ENCODE data around the gene BMP2K. TPM values are rescaled to one million over a fixed set of nuclear protein-coding genes. Genes with fewer than 3 reads are reported as not detected.
"Not testable (repeated sequence)": the region's sequence is repeated elsewhere in the genome, so short reads cannot be mapped to it uniquely, and the experiment has no call there.

The BMP2K gene
- total RNA-seq, 3 donors from 2014 or later (not counting 1 experiment from before 2014, with no cell fraction given): 10.1 to 13.5 (median 11.7) TPM

GRCh38 chr4:78863991-78864390 is 87.8 kb downstream of the BMP2K start:
- H3K9me3 Mint-ChIP-seq: no peaks in the 10 kb centered on the region
- H3K27ac Mint-ChIP-seq: no peak overlapping the region
- H3K27ac ChIP-seq (ENCODE audit: low read length): no peak overlapping the region
- no peaks in the 10 kb centered on the region for H3K27me3 Mint-ChIP-seq (ENCODE audit: low read depth in 2 of 2)
- TF ChIP-seq, protein P1, sequence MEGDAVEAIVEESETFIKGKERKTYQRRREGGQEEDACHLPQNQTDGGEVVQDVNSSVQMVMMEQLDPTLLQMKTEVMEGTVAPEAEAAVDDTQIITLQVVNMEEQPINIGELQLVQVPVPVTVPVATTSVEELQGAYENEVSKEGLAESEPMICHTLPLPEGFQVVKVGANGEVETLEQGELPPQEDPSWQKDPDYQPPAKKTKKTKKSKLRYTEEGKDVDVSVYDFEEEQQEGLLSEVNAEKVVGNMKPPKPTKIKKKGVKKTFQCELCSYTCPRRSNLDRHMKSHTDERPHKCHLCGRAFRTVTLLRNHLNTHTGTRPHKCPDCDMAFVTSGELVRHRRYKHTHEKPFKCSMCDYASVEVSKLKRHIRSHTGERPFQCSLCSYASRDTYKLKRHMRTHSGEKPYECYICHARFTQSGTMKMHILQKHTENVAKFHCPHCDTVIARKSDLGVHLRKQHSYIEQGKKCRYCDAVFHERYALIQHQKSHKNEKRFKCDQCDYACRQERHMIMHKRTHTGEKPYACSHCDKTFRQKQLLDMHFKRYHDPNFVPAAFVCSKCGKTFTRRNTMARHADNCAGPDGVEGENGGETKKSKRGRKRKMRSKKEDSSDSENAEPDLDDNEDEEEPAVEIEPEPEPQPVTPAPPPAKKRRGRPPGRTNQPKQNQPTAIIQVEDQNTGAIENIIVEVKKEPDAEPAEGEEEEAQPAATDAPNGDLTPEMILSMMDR (IDR thresholded peaks at IDR 0.05): no peak
- no peaks in the 10 kb centered on the region for H3K4me1 ChIP-seq (ENCODE audit: control insufficient read depth, insufficient read depth, low read length)
- DNase-seq: peak in 1 of 2 donors; percentile 4
- no peaks in the 10 kb centered on the region for H3K9me3 ChIP-seq (ENCODE audit: control insufficient read depth, insufficient read depth, low read length)
- WGBS (ENCODE audit: insufficient coverage): 90% methylated on average over 2 of the region's 2 CpGs
- no peaks in the 10 kb centered on the region for H3K36me3 Mint-ChIP-seq
- H3K27me3 ChIP-seq (ENCODE audit: control insufficient read depth, insufficient read depth, low read length): no peaks in the 10 kb centered on the region
- no peak for ATAC-seq
- no peak overlapping the region for H3K4me3 ChIP-seq (ENCODE audit: low read length)
- intact Hi-C loops (cut with micrococcal nuclease): loop anchor here (10.0 kb wide), 1 partner anchor 219 kb away; no protein-coding TSS in a partner anchor
- peaks cover 5 to 6% of the 10 kb centered on the region in 2 donors for H3K4me1 Mint-ChIP-seq
- H3K36me3 ChIP-seq (ENCODE audit: control insufficient read depth, insufficient read depth, low read length): no peaks in the 10 kb centered on the region
- H3K4me3 Mint-ChIP-seq: no peak overlapping the region

DNA sequence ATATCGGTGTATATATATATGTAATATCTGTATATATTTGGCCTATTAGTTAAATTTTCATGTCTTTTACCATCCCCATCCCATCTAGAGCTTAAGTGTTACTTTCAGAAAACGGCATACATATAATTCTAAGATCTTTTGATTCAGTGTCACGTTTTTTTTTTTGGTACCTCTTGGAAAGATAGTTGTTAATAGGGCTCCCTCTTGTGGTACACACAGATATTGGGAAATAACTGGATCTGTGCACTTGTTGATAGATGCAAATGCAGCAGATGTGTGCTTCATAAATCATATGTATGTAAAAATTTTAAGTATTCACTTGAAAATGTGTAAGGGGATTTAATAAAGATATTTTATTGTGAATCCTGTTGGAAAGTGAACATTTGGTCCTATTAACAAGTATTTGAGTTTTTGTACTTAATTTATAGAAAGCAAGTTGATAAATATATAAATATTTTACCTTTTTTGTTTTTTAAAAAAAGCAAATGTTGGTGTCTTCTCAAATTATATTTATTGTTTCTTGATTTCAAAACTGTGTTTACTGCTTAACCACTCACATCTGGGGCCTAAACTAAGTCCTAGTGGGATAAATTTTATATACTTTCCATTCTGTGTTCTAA is 88.4 kb downstream of the BMP2K start:
- no peak overlapping the region for H3K27ac Mint-ChIP-seq
- H3K36me3 ChIP-seq (ENCODE audit: control insufficient read depth, insufficient read depth, low read length): no peaks in the 10 kb centered on the region
- TF ChIP-seq, protein P1 (IDR thresholded peaks at IDR 0.05): peak; percentile 80
- ATAC-seq (peak; percentile 66 to 78 (median 71)), DNase-seq (peak in 1 of 2 donors; percentile 80)
- intact Hi-C loops (cut with micrococcal nuclease): loop anchor here (10.0 kb wide), 1 partner anchor 220 kb away; no protein-coding TSS in a partner anchor
- 0% methylated on average over 1 of the region's 3 CpGs for WGBS (ENCODE audit: insufficient coverage)
- no peak overlapping the region for H3K27ac ChIP-seq (ENCODE audit: low read length)
- no peaks in the 10 kb centered on the region for H3K9me3 Mint-ChIP-seq
- H3K27me3 ChIP-seq (ENCODE audit: control insufficient read depth, insufficient read depth, low read length): no peaks in the 10 kb centered on the region
- H3K4me1 Mint-ChIP-seq: peaks cover 5 to 6% of the 10 kb centered on the region in 2 donors
- no peaks in the 10 kb centered on the region for H3K4me1 ChIP-seq (ENCODE audit: control insufficient read depth, insufficient read depth, low read length)
- H3K4me3 ChIP-seq (ENCODE audit: low read length): no peak overlapping the region
- no peaks in the 10 kb centered on the region for H3K36me3 Mint-ChIP-seq
- H3K9me3 ChIP-seq (ENCODE audit: control insufficient read depth, insufficient read depth, low read length): no peaks in the 10 kb centered on the region
- no peak overlapping the region for H3K4me3 Mint-ChIP-seq
- H3K27me3 Mint-ChIP-seq (ENCODE audit: low read depth in 2 of 2): no peaks in the 10 kb centered on the region

DNA sequence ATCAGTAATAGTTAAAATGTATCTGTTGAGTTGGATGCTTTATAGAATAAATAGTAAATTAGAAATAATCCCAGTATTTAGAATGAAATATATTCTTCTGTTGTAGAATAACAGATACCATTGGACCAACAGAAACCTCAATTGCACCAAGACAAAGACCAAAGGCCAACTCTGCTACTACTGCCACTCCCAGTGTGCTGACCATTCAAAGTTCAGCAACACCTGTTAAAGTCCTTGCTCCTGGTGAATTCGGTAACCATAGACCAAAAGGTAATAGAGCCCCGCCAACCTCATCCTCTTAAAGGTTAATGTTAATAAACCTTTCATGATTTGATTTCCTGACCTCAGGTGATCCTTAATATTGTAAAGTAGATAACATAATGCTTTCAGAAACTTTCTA is 89.3 kb downstream of the BMP2K start:
- Mint-ChIP-seq H3K4me3 (no peak overlapping the region), H3K27me3 (ENCODE audit: low read depth in 2 of 2) (no peaks in the 10 kb centered on the region), H3K36me3 (no peaks in the 10 kb centered on the region), H3K9me3 (no peaks in the 10 kb centered on the region), H3K27ac (no peak overlapping the region), H3K4me1 (peaks cover 5 to 6% of the 10 kb centered on the region in 2 donors)
- no peaks in the 10 kb centered on the region for H3K4me1 ChIP-seq (ENCODE audit: control insufficient read depth, insufficient read depth, low read length)
- H3K27ac ChIP-seq (ENCODE audit: low read length): no peak overlapping the region
- TF ChIP-seq, protein P1 (IDR thresholded peaks at IDR 0.05): no peak
- intact Hi-C loops (cut with micrococcal nuclease): loop anchor here (10.0 kb wide), 1 partner anchor 221 kb away; no protein-coding TSS in a partner anchor
- H3K36me3 ChIP-seq (ENCODE audit: control insufficient read depth, insufficient read depth, low read length): no peaks in the 10 kb centered on the region
- H3K9me3 ChIP-seq (ENCODE audit: control insufficient read depth, insufficient read depth, low read length): no peaks in the 10 kb centered on the region
- no peak for DNase-seq
- 100% methylated on average over 1 of the region's 2 CpGs for WGBS (ENCODE audit: insufficient coverage)
- H3K4me3 ChIP-seq (ENCODE audit: low read length): no peak overlapping the region
- H3K27me3 ChIP-seq (ENCODE audit: control insufficient read depth, insufficient read depth, low read length): no peaks in the 10 kb centered on the region
- ATAC-seq: no peak

- 100% methylated on average over 5 of the region's 5 CpGs for WGBS (ENCODE audit: insufficient coverage)
- H3K36me3 ChIP-seq (ENCODE audit: control insufficient read depth, insufficient read depth, low read length): peaks cover 16% of the 10 kb centered on the region
- intact Hi-C loops (cut with micrococcal nuclease): loop anchor here (10.0 kb wide), 1 partner anchor 224 kb away; no protein-coding TSS in a partner anchor
Measured at GRCh38 chr4:78868712-78869111, 92.6 kb downstream of the BMP2K start.

More at GRCh38 chr4:78868712-78869111, 92.6 kb downstream of the BMP2K start:
- not testable (repeated sequence) for H3K9me3 Mint-ChIP-seq; ATAC-seq; H3K27ac ChIP-seq (ENCODE audit: low read length); DNase-seq; H3K27ac Mint-ChIP-seq; H3K4me3 Mint-ChIP-seq; H3K4me3 ChIP-seq (ENCODE audit: low read length); H3K4me1 Mint-ChIP-seq; H3K9me3 ChIP-seq (ENCODE audit: control insufficient read depth, insufficient read depth, low read length); H3K4me1 ChIP-seq (ENCODE audit: control insufficient read depth, insufficient read depth, low read length); H3K36me3 Mint-ChIP-seq; H3K27me3 ChIP-seq (ENCODE audit: control insufficient read depth, insufficient read depth, low read length); H3K27me3 Mint-ChIP-seq (ENCODE audit: low read depth in 2 of 2)

All from natural killer cell (primary cell).